Epidermal melanocyte (primary cell): ENCODE results near the gene MARCHF3.
A peak's percentile ranks its signal among the peaks of the same experiment; 100 is the strongest.
"Not testable (repeated sequence)": the region's sequence is repeated elsewhere in the genome, so short reads cannot be mapped to it uniquely, and the experiment has no call there.

Experiments
- DNase-seq: peaks from one replicate; pipeline ENCODE4 v3.0.0; 2011; ENCODE audit warnings: low spot score; ENCODE audit not compliant: insufficient read length

Gene MARCHF3

GRCh38 chr5:126959188-126959587 is 71.2 kb downstream of the MARCHF3 start:
- no peak for DNase-seq

GRCh38 chr5:126956991-126957390 is 73.4 kb downstream of the MARCHF3 start:
- no peak for DNase-seq

DNA sequence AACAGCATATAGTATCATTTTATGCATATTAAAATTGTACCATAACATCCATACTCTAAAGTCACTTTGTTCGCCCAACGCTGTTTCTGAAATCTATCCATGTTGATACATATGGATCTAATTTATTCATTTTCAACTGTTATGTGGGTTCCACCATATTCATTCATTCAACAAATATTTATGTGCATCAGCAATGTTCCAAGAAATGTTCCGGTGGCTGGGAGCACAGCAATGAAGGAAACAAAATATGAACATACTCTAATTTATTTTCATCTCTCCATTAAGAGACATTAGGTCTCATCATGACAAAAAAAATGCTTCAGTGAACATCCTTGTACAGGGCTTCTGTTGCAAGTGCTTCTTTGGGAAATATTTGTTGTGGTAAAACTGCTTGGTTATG is 75.4 kb downstream of the MARCHF3 start:
- DNase-seq: no peak

DNA sequence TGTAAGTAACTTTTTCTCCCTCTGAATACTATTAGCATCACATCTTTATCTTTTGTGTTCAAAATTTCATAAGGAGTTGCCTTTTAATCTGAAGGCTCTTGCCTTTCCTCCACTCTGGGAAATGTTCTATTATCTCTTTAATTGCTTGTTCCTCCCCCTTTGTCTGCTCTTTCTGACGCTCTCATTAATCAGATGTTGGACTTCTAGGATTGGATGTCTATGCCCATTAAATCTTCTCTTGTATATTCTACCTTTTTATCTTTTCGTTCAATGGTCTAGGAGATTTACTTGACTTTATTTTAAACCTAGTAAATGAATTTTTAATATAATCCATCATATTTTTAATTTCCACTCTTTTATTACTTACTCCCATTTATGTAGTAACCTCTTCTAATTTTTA is 76.7 kb downstream of the MARCHF3 start:
- no peak for DNase-seq

DNA sequence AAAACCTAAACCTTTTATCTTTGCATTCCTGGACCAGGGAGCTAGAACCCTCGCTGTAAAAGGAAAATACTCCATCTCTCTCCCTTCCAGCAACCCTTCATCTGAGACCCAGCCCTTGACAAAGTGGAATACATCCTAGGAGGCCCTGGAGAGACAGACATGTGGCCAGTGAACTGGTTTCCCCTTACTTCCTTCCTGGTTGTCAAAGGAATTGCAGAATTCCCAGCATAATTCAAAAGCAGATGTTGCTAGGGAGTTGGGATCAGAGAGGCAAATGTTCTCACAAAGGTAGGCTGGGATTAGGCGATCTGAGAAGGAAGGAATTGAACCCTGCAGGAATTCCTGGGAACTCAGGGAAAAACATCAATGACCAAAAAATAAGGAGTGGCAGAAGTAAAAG is 80.9 kb downstream of the MARCHF3 start:
- DNase-seq: no peak

DNA sequence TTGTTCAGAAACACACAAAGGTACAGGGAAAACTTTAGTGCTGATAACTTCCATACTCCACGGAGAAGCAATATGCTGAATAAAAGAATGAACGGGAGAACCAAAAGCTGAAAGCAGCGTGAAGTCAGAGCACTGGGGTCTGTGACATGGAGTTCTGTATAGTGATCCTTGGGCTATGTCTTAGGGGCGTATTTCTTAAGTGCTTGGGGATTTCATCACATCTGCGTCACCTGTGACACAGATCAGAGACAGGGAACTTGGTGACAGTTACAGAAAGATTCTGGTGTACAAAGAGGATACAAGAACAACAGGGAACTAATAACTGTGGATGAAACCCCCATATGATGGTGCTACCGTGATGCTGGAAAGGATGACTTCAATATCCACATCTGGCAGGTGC is 81.9 kb downstream of the MARCHF3 start:
- no peak for DNase-seq

DNA sequence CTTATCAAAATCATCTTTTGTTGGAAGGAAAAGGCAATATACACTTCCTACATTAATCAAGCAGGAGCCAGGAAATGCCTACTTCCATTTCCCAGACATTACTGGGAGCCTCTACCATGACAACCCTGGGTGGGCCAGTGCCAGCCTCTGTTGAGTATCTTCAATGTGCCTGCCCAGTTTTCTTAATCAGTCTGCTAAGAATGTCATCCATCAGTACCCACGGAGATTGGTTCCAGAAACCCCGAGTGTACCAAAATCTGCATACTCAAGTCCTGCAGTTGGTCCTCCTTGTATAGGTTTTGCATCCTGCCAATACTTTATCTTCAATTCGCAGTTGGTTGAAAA is 82.4 kb downstream of the MARCHF3 start:
- DNase-seq: no peak

DNA sequence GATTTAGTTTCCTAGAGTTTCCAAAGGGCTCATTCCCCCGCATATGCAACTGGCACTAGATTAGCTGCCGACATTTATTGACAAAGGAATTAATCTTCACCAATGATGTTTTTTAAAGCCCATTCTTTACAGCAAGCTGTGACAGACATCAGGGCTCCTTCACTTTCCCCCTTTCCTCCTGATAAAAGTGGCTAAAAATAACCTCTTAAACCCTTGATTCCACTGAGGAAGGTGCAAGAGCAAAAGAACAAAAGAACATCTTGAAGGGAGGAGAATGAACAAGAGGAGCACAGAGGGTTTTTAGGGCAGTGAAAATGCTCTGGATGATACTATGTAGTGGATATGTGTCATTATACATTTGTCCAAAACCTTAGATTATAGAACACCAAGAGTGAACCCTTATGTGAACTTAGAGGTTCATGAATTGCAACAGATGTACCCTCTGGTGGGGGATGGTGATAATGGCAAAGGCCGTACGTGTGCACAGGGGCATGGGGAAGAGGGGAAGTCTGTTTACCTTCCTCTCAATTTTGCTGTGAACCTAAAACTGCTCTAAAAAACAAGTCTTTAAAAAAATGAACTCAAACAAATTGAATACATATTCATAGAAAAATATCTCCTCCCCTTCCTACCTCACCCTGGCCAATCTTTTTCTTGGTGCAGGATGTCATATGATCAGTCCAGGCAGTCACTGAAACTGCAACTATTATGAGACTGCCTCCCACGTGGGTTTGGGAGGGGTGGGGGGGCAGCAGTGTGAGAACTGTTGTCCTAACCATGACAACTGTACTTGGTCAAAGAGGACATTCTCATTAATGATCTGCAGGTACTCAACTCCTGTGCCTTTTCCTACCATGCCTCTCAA is 83.0 kb downstream of the MARCHF3 start:
- DNase-seq: no peak

DNA sequence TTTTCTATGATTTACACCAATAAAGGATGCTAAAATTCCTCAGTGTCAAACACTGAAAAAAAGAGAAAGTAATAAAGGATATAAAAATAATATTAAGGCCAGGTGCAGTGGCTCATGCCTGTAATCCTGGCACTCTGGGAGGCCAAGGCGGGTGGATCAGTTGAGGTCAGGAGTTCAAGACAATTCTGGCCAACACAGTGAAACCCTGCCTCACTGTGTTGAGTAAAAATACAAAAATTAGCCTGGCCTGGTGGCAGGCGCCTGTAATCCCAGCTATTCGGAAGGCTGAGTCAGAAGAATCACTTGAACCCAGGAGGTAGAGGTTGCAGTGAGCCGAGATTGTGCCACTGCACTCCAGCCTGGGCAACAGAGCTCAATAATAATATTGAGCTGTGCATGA is 87.5 kb downstream of the MARCHF3 start:
- DNase-seq: not testable (repeated sequence)

DNA sequence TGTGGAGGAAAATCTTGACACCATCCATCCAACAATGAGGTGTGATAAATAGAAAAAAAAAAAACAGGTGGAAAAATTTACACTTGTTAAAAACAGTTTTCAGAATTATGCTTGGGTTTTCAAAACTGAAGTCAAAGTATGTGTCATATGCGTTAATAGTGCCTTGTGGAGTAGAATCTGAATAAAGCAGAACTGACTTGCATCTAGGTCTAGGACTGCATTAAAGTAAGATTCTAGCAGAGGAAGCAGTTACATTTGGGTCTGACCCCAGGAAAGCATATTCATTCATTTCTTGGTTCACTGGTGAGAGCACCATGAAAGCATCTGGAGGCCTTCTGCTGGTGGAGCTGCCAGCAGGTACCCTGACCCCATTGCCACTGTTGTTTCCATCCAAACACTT is 89.0 kb downstream of the MARCHF3 start:
- no peak for DNase-seq

- no peak for DNase-seq
These were observed 90.5 kb downstream of the MARCHF3 start for GRCh38 chr5:126939887-126940286.

DNA sequence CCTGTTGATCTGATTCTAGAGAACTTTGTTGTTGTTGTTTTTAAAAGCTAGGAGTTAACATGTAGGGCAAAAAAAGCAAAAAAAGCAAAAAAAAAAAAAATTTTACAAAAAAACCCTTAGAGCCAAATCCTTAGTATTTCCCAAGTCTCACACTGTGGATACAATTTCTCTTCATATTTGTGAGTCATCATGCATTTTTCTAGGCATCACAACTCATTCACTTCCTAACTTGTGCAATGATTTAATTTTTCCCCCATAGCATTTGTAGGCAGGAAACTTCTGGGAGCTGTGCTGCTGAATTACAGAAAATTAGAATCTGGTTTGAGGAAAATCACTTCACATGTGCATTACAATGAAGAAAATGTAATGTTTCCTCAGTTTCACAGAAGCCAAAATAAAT is 91.9 kb downstream of the MARCHF3 start:
- DNase-seq: peak; percentile 22

DNA sequence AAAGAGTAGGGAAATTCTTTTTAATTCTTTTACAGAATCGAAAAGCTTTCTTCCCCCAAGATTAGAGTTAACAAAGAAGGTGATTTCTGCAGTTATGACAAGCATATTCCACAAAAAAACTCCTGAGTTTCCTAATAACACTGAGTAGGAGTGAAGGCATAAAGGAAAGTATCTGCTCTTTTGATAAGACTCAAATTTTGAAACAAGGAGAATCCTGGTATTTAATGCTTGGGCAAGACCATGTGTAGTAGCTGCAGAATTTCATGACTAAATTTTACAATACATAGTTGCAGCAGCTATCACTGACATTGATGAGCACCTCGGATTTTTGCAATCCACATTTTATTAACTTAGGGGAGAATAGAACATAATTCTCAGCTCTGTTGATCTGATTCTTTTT is 92.6 kb downstream of the MARCHF3 start:
- DNase-seq: no peak

DNA sequence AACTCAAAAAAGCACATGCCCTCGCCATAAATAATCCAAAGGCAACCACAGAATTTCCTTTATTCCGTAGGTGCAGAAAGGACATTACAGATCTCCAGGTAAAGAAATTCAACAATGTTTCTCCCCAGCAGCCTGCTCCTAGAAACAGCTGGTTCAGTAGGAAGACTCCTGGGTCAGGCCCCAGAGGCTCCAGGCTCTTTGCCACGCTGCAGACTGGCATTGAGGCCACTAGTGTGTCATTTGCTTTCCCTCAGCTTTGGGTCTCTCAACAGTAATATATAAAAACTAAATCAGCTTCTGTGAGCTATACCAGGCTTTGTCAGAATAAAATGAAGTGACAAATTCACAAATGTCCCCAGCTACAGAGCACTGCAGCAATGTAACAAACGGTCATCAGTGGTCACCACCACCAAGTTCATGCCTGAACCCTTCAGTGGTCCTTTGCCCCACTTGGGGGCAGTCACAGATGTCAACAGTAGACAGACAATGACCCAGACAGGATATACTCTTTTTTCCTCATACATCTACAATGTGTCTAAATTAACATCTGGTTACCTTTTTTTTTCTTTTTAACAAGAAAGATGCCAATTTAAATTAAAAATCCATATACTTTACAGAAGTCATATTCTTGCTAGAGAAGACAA is 93.5 kb downstream of the MARCHF3 start:
- no peak for DNase-seq

GRCh38 chr5:126931963-126932660 is 98.2 kb downstream of the MARCHF3 start:
- no peak for DNase-seq

GRCh38 chr5:126928041-126928440 is 102.3 kb downstream of the MARCHF3 start:
- no peak for DNase-seq

DNA sequence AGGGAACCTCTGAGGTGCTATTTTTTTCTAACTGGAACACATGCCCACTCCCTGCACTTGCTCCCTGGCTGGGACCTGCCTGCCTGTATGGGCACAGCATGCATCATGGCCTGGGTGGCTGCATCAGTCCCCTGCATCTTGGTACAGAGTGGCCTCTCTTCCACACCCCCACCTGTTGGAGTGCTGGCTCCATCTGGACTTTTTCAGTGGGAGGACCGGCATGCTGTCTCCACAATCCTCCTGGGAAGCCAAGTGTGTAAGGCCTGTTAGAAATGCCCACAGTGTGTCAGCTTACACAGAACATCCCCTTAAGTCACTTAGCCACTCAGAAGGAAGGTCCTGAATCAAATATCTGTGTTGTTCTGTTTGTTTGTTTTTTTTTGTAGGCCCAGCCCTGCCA is 102.9 kb downstream of the MARCHF3 start:
- no peak for DNase-seq

DNA sequence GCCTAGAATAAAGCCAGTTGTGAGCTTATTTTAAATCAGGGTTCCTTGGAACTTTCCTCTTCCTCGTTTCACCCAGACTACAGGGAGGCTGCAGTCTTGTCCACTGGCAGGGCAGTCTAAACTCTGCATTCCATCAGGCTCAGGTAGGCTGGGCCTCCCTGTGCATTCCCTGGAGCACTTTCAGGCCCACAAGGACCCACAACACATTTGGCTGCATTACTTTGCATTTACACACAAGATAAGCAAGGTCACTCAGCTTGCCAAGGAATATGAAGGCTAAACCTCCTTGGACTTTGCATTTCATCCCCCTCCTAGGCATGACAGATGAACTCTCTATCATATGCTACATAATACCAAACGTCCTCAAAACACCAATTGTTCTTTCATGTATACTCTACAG is 104.2 kb downstream of the MARCHF3 start:
- DNase-seq: no peak

- DNase-seq: no peak
These were observed 104.9 kb downstream of the MARCHF3 start for GRCh38 chr5:126925482-126925881.

DNA sequence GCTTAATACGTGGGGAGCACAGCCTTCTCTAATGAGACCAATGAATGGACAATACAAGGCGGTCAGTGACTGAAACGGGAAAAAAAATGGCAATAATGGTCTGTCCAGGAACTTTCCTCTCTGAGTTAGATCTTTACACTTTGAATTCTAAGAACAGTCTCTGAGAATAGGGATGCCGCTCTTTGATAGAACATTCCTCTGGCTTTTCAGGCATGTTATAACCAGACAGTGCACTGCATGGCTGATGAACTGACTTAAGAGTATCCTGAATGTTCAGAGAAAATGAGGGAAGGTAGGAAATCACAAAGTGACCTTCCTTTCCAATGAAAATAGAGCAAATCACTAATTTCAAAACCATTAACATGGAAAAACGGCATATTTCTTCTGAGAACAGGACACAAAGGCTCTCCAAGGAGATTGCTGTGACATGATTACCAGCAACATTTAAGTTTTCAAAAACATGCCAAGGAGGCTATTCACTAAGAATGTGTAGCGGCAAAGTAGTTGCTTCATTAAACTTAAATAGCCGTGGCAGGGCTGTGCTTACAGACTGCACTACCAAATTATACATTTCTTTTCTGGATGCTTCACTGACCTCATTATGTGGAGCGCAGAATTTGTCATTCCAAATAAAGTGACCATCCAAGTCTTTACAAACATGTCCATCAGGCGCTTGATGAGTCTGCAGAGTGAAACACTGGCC is 105.9 kb downstream of the MARCHF3 start:
- DNase-seq: no peak

DNA sequence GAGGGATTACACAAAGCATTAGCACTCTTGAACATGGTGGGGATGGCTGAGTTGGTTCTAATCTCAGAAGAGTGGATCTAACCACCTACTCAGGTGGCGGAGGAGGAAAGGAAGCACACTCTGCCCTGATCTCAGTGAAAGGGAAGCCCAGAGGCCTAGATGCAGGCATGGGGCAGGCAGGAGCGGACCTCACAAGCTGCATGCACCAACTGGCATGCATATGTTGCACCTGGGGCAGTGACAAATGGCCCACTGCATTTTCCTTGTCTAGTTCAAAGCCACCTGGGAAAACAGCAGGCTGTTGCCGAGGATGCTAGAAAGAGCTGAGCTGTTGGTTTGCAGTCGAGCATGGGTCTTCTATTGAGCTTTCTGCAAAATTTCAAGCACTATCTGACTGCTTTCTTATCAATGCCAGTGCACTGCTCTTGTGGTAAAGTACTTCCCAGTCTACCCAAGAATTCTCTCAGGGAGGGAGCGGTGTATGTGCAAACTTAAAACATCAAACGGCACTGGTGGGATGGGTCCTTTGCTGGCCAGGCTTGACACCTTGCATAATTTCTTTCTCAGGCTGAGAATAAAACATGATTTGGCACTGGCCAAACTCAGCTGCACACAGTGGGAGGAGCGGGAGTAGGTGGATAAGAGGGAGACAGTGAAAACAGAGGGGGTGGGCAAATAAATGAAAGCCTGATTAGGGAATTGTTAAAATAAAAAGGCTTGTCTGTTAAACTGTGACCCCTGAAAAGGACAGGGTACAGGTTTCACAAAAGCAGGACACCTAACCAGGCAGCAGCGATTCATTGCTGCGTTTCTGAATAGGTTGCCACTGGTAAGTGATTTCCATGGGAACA is 108.9 kb downstream of the MARCHF3 start:
- DNase-seq: no peak
